ENCODE results near the gene SPRR1B.

DNA sequence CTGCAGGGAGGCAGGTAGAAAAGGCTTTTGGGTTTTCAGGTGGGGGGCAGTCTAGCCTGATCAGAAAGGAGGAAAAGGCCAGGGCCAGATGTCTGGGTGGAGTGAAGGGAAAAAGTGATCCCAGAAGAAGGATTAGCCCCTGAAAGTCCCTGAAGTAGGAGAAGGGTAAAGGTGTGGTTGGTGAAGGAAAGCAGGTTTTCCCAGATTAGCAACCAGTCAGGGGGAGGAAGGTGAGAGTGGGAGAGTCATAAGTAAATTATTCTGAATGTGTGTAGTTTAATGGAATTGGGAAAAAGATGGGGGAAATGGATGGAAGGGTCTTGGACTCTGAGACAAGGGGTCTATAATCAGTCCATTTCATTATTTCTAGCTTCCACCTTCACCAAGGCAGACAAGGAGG, 47.8 kb upstream of the SPRR1B start:
- TF ChIP-seq, protein P1, sequence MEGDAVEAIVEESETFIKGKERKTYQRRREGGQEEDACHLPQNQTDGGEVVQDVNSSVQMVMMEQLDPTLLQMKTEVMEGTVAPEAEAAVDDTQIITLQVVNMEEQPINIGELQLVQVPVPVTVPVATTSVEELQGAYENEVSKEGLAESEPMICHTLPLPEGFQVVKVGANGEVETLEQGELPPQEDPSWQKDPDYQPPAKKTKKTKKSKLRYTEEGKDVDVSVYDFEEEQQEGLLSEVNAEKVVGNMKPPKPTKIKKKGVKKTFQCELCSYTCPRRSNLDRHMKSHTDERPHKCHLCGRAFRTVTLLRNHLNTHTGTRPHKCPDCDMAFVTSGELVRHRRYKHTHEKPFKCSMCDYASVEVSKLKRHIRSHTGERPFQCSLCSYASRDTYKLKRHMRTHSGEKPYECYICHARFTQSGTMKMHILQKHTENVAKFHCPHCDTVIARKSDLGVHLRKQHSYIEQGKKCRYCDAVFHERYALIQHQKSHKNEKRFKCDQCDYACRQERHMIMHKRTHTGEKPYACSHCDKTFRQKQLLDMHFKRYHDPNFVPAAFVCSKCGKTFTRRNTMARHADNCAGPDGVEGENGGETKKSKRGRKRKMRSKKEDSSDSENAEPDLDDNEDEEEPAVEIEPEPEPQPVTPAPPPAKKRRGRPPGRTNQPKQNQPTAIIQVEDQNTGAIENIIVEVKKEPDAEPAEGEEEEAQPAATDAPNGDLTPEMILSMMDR (IDR thresholded peaks at IDR 0.05 in 2 of 3, conservative IDR thresholded peaks at IDR 0.05 in 1 of 3; ENCODE audit: borderline replicate concordance in 1 of 3, insufficient read depth in 1 of 3, low read depth in 2 of 3, low read length in 2 of 3), result no peak
- no peak for TF ChIP-seq CEBPB (IDR thresholded peaks at IDR 0.05; ENCODE audit: low read depth)
- TF ChIP-seq, protein P2, sequence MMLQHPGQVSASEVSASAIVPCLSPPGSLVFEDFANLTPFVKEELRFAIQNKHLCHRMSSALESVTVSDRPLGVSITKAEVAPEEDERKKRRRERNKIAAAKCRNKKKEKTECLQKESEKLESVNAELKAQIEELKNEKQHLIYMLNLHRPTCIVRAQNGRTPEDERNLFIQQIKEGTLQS (IDR thresholded peaks at IDR 0.05), result no peak

All from HCT116 (cell line).